VCaP (cell line): ENCODE results near the gene TTC12.

Experiments
- H3K27ac ChIP-seq: fragments of 450-650 bp; 2 replicates; pipeline ENCODE4 v1.5.1; 2017
- CTCF ChIP-seq: fragments of 450-650 bp; conservative IDR thresholded peaks from 2 replicates; pipeline ENCODE4 v1.5.1; 2017; ENCODE audit warnings: mild to moderate bottlenecking, moderate library complexity

The TTC12 gene

GRCh38 chr11:113396690-113397089, 82.3 kb downstream of the TTC12 start:
- TF ChIP-seq CTCF = no peak
- H3K27ac ChIP-seq = no peak overlapping the region

- no peak for TF ChIP-seq CTCF
- H3K27ac ChIP-seq = no peak overlapping the region
Measured at GRCh38 chr11:113397212-113397611, 82.8 kb downstream of the TTC12 start.

GRCh38 chr11:113397821-113398220, 83.4 kb downstream of the TTC12 start:
- no peak for TF ChIP-seq CTCF
- no peak overlapping the region for H3K27ac ChIP-seq

- no peak for TF ChIP-seq CTCF
- no peak overlapping the region for H3K27ac ChIP-seq
Measured at GRCh38 chr11:113398669-113399430, 84.5 kb downstream of the TTC12 start.

- no peak for TF ChIP-seq CTCF
Measured at GRCh38 chr11:113400631-113401230, 86.3 kb downstream of the TTC12 start.

GRCh38 chr11:113401718-113402117, 87.3 kb downstream of the TTC12 start:
- no peak for TF ChIP-seq CTCF
- peak overlapping the region; percentile 47 for H3K27ac ChIP-seq

More at GRCh38 chr11:113400631-113401230, 86.3 kb downstream of the TTC12 start:
- peak overlapping the region; percentile 47; the same call in 1 of the 2 replicates for H3K27ac ChIP-seq

- no peak for TF ChIP-seq CTCF
- no peak overlapping the region for H3K27ac ChIP-seq
Measured at GRCh38 chr11:113404859-113405430, 90.6 kb downstream of the TTC12 start.
